HG02571 (cell line): ENCODE measurements around the gene TBC1D22B.
"Not testable (repeated sequence)": the region's sequence is repeated elsewhere in the genome, so short reads cannot be mapped to it uniquely, and the experiment has no call there.

Experiments used
- ATAC-seq: cut with Tn5 transposase; IDR thresholded peaks from one replicate; pipeline ENCODE4 v1.9.1; 2021; ENCODE audit warnings: mild to moderate bottlenecking, moderate library complexity; ENCODE audit not compliant: unreplicated experiment

The TBC1D22B gene

DNA sequence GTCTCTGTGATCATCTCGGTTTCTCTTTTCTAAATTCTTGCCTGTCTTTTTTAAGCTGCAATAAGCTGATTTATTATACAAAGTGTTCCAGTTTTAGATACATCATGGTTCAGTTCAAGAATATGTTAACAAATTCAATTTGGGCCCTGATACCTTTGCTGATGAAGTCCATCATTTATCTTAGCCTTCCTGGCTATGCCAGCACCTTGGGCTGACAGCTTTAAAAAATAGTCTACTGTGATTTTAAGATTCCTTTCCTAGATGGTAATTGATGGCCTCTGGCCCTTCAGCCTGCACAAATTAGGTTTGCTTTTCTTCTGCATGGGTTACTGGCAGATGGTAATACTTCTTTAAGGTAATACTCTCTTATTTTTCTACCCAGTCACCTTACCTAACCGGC, 7.4 kb downstream of the TBC1D22B start:
- no peak for ATAC-seq

DNA sequence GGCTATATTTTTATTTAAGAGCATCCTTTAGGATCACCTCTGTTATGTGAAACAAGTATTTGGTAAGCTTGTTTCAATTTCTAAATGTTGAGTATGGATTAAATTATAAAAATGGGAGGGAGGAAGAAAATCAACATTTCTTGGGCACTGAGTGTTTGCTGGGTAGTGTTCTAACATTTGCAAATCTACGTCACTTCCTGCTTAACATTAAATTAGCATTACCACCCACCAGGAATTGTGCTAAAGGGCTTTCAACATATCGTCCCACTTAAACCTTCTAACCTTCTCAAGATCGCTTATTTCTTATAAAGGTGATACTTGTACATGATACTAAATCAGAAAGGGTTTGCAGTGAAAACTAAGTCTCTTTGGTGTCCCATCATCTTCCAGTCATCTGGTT, 8.3 kb downstream of the TBC1D22B start:
- no peak for ATAC-seq

DNA sequence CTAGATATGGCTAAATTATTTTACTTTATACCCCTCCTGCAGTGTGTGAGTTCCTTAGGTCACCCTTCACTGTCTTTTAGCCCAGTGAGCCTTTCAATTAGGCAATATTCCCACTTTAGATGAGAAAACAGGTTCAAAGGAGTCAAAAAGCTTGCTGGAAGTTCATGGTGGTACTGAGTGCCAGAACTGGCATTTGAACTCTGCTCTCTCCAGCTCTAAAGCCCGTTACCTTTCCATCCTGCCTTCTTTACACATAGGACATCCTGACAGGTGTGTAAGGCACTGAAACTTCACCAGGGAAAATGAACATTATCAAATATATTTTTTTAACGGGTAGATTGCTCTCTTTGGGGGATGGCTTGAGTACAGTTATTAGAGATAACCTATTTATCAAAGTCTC, 11.5 kb downstream of the TBC1D22B start:
- ATAC-seq: no peak

DNA sequence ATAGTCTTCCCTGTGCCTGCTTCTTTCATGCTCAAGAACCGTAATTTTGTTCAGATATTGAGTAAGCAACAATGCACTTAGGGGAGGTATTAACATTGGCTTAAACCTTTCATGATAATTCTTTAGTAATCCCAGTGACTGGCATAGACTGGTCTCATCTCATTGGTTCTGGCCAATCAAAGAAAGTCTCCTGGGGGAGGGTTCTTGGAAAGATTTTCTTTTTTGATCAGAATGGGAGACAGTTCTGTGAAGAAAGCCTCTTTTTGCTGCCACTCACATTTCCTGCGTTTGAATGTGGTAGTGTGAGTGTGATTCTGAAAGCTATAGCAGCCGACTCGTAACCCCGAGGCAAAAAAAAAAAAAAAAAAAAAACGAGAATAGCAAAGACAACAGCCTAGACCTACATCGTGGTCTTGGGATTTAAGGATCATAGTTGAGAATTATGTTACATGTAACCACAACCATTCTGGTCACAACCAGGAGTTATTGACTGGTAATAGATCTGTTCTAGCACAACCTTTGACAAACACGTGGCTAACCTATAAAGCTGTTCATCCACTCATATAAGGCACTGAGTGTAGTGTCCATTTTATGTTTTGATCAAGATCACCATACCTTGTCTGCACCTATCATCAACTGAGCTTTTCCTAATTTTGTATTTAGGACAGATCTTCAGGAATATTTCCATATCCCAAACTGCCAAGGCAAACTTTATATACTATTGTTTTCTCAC, 15.4 kb downstream of the TBC1D22B start:
- ATAC-seq: no peak

DNA sequence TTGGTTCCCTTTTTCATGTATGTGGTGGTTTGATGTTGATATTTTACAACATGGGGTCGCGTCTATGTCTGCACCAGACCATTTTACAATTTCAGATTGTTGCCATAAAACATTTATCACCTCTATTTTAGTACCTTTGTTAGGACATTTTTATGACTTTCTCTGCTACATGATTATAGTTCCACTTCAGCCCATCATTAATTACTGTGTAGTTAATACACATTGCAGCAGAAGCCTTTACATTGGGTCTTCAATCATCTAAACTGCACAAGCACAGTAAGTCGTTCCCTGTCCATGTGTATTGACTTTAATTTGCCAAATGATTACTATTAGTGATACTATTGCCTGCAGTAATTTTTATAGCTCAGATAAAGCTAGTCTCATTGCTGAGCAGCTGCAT, 16.1 kb downstream of the TBC1D22B start:
- ATAC-seq: no peak

DNA sequence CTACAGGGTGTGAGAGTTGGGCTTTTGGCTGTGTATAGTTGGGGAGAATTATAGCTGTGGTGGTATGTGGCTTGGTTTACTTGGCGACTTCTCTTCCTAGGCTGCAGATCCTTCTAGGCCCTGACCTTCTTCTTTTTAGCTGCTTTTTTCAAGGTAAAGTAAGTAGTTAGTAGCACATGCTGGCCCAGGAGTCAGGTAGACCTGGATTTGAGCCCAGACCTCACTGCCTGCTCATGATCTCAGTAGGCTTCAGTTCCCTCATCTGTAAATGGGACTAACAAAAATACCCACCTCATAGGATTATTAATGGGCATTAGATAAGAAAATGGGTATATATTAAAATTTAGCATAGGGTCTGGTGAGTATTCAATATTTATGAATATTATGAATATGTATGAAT, 17.8 kb downstream of the TBC1D22B start:
- no peak for ATAC-seq

DNA sequence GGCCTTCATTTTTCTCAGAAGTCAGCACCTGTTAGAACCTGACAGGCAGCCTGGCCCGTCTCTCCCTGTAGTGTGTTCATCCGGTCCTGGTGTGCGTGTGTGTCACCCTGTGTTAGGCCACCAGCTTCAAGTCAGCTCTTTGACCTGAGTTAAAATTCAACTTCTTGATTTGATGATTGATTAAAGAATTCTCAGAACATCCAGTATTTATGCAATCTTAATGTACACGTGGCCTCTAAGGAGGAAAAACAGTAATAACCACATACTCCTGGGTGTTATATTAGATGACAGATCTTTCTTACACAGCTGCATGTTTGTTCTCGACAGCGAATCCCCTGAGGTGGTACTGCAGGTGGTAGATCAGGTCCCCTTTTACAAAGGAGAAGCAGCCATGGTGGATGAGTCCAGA, 19.4 kb downstream of the TBC1D22B start:
- no peak for ATAC-seq

DNA sequence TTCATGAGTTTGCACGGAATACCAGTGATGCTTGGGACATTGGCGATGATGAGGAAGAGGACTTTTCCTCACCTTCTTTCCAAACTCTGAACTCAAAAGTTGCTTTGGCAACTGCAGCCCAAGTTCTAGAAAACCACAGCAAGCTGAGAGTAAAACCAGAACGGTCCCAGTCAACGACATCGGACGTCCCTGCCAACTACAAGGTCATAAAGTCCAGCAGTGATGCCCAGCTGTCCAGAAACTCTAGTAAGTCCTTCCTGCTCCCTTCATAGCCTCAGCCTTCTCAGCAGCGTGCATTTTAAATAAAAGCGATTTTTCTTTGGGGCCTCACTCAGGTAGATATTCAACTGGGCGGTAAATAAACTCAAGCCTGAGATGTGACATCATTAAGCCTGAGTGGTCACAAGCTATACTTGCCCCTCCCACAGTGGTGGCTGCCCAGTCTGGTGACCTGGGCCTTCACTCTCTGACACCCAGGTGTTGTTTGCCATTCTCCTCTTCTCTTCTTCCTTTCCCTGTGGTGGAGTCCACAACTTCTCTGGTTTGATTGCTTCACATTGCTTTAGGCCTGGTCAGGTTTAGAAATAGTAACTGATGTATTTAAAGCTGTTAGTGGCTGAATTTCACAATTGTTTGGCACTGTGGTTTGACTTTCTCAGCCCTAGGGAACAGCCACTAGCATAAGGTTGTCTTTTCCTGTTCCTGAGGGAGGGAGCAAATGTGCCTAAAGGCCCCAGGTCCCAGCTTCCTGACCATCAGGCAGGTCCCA, 22.0 kb downstream of the TBC1D22B start:
- no peak for ATAC-seq

DNA sequence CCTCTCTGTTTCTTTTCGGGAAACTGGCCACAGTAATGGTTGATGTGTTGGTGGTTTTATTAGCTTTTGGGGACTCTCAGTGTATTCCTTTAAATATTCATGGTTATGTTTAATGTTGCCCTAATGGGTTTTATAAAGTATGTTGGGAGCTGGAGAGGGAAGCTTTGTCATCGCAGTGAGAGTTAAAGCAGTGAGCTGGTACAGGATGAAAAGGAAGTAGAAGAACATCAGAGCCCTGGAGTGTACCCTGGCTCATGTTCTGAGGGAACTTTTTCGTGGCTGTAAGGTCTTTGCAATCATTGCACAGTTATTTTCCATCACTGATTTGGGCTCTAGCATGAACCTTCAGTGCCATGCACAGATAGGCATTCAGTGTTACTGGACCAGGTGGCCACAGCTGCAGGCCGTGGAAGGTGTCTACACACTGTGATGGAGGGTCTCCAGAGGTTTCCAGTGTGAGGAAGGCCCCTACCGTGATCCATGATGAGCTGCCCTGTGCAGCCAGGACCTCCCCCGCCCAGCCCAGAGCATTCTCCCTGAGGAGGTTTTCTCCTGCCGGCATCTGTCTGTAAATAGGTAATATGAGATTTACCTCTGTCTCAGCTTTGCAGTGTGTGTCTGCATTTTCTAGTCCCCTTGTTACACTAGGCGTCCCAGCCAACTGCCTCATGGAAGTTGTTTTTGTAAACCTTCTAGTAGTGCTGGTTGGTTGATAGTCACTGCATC, 22.8 kb downstream of the TBC1D22B start:
- ATAC-seq: no peak

DNA sequence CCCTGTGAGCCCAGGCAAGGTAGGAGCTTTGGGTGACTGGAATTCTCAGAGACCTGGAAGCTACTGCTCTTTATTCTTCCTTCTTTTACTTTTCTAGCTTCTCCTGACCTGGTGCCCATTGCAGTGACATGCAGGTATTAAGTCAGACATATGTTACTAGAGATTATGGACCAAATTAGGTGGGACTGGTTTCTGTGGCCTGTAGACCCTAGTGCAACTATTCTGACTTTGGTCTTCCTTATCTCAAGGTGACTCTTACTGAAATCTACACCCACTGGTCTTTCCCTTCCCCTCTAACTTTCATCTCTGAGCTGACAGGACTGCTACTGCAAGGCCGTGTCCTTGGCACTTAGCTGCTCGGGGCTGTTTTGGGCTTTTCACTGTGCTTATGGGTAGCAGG, 24.8 kb downstream of the TBC1D22B start:
- ATAC-seq: no peak

DNA sequence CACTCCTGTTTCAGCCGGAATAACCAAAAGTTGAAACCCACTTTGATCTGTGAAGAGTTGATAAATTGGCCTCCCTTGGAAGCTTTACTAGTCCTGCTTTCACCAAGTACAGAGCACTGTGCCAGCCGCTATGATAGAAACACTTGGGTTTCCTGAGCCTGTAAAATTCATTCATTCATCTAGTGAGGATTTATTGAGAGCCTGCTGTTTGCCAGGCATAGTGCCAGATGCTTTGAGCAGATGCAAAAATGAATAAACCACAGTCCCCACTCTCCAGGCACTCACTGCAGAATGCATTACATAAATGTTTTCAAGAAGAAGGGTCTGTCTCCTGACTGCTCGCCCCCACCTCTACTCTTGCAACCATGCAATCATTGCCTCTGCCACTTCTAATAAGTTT, 25.7 kb downstream of the TBC1D22B start:
- no peak for ATAC-seq

DNA sequence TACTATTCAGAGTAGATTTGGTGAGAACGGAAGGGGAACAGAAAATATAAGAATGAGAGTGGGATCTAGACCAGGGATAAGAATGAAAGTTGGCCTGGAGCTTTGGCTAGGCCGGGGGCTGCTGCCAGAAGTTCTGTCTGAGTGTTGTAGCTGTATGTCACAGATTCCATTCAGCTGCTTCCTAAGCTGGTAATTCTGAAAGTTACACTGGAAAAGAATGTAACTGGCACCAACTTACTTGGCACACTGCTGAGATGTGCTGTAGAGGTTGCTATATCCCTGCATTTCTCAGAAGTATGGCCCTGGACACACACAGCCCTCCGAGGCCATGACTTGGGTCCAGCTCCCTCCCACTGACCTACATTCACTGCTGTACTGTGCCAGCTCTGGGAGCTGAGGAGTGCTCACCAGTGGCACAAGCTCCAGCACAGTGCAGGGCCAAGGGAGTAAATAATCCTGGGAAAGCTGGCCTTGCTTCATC, 26.1 kb downstream of the TBC1D22B start:
- ATAC-seq: no peak

DNA sequence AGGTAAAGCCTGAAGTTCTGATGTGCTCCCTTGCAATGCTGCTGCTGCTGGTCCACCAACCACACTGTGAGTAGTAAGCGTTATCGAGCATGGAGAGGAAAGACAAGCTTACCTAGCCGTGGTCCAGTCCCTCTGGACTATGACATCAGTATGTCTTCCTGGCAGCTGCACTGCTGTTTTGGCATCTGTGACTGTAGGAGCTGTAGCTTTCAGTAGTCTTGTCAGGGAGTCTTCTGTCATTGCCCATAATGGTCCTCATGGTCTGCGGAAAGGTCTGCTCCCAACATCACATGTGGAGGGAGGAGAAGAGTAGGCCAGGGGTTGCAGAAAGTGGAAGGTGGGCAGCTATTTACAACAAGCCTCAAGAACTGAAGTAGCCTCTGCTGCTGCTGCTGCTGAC, 27.2 kb downstream of the TBC1D22B start:
- ATAC-seq: no peak

DNA sequence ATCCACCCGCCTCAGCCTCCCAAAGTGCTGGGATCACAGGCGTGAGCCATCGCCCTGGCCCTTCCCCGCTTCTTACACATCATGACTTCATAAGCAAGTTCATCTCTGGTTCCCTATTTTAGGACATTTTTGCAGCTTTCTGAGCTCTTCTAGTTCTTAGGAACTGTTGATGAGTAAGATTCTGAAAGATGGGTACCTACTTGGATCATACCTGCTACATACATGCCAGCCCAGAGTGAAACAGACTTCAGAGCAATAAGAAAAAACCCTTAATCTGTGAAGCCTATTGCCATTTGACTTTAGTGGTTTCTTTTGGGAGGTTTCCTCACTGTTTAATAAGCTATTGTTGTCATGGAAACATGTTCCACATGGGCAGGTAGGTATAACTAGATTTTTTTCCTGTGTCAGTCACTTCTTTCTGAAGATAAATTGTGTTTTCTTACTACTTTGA, 28.3 kb downstream of the TBC1D22B start:
- ATAC-seq: no peak

DNA sequence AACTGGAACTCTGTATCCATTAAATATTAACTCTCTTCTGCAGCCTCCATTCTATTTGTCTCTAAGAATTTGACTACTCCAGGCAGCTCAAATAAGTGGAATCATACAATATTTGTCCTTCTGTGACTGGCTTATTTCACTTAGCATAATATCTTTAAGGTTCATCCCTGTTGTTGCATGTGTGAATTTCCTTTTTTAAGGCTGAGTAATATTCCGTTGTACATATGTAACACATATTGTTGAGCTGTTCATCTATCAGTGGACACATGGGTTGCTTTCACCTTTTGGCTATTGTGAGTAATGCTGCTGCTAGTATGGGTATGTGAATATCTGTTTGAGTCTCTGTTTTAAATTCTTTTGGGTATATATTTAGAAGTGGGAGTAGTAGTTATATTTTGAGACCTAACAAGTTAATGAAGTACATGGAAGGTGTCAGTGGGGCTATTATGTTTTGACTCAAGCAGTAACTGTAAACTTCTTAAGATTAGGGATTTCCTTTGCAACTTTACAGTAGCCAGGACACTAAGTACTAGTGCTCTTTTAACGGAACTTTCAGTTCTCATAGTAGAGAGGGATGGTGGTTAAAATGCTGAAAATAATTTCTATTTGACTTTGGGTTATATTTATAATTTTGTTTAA, 30.1 kb downstream of the TBC1D22B start:
- ATAC-seq: no peak

DNA sequence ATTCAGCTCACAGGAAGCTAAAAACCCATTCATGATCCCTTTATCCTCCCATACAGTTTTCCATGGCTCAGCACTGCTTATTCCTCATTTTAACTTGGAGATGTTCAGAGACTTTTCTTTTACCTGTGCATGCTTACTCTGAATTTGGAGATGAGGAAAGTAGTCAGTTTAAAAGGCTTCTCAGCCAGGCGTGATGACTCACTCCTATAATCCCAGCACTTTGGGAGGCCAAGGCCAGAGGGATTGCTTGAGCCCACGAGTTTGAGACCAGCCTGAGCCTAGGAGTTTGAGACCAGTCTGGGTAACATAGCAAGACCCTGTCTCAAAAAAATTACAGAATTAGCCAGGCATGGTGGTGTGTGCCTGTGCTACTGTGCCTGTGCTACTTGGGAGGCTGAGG, 30.7 kb downstream of the TBC1D22B start:
- no peak for ATAC-seq

DNA sequence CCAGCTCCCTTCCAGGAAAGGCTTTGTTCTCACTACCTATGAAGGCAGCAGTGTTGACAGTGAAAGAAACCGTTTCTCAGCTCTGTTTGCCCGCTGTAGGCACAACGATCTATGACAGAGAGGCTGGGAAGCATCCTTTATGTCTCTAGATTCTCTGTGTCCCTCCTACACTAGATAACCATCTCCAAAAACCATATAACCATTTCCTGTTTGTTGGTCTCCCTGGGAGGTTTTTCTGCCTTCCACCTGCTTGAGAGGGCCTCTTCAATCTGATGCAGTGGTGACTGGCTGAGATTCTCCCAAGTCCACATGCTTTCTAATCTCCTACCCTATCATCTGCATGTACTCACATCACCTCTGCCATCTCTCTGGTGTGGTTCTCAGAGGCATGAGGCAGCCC, 32.4 kb downstream of the TBC1D22B start:
- ATAC-seq: no peak

DNA sequence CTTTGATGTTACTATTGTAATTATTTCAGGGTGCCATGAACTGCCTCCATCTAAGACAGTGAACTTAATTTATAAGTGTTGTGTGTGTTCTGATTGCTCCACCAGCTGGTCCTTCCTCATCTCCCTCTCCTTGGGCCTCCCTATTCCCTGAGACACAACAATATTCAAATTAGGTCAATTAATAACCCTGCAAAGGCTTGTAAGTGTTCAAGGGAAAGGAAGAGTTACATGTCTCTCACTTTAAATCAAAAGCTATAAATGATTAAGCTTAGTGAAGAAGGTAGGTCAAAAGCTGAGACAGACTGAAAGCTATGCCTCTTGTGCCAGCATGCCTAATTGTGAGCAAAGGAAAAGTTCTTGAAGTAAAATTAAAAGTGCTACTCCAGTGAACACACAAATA, 35.9 kb downstream of the TBC1D22B start:
- ATAC-seq: no peak

DNA sequence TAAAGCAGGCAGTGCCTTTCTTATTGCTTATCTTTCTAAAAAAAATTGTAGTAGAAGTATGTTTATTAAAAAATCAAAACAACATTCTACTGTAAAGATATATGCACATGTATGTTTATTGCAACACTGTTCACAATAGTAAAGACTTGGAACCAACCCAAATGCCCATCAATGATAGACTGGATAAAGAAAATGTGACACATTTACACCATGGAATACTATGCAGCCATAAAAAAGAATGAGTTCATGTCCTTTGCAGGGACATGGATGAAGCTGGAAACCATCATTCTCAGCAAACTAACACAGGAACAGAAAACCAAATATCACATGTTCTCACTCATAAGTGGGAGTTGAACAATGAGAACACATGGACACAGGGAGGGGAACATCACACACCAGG, 40.1 kb downstream of the TBC1D22B start:
- ATAC-seq: not testable (repeated sequence)

DNA sequence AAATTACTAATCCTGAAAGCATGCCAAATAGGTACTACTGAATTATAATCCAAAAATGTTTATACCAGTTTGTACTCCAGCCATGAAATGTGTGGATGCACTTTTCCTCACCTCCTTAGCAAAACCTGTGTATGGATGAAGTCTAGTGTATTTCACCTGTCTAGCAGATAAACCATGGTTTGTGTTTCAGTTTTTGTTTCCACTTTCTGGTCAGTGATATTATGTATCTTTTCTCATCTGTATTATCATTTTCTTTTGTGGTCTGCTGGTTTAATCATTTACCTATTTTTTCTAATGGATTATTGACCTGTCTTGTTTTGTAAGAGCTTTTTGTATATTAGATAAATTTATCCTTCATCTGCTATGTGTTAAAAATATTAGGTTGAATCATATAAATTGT, 41.4 kb downstream of the TBC1D22B start:
- no peak for ATAC-seq

DNA sequence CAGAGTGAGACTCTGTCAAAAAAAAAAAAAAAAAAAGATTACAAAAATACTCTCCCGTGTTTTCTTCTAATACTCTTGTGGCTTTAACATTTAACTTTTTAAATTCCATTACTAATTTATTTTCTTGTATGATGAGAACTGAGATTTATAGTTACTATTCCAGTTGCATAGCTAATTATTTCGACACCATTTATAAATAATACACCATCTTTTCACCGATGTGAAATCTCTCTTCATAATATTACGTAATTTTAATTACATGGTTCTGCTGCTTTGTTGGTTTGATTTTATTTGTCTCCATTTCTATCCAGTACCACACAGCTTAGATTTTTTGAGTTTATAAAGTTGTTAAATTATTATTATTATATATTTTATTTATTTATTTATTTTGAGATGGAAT, 42.4 kb downstream of the TBC1D22B start:
- no peak for ATAC-seq
